Measurements from ENCODE around the gene P2RY6. TPM values are rescaled to one million over a fixed set of nuclear protein-coding genes. Genes with fewer than 3 reads are reported as not detected.

P2RY6 gene
- total and polyA plus RNA-seq, 2 of the 8 experiments (the other 6 are each of a cell fraction or from before 2014, with no cell fraction given): 0.15 TPM; not detected in 1

- no peak for TF ChIP-seq CTBP2 (IDR thresholded peaks at IDR 0.05; ENCODE audit: borderline replicate concordance, insufficient read depth, insufficient read length, low read length)
Measured at GRCh38 chr11:73265853-73266645, 6.1 kb upstream of the P2RY6 start (continued).

Data from H1 (cell line).